Smooth muscle cell (in vitro differentiated cells): Measurements from ENCODE around the gene FRMD4B. TPM values are rescaled to one million over a fixed set of nuclear protein-coding genes. Genes with fewer than 3 reads are reported as not detected.

ENCODE experiments used
- DNase-seq: peaks from one replicate; lab custom pipeline; 2025; ENCODE audit not compliant: unreplicated experiment; lab: John Stamatoyannopoulos, UW
- H2AFZ ChIP-seq: fragments of 200-600 bp; sonication (generic); 2 replicates; pipeline ENCODE4 v1.6.0; 2016; ENCODE audit warnings: antibody characterized with exemption, low read depth, mild to moderate bottlenecking
- H3F3A ChIP-seq: fragments of 200-600 bp; sonication (generic); 2 replicates; pipeline ENCODE4 v1.6.0; 2017; ENCODE audit warnings: antibody characterized with exemption, low read depth
- H3K27ac ChIP-seq: fragments of 200-600 bp; sonication (generic); 2 replicates; pipeline ENCODE4 v1.5.1; 2016; ENCODE audit warnings: low read depth, mild to moderate bottlenecking
- H3K27me3 ChIP-seq: fragments of 200-600 bp; sonication (generic); 2 replicates; pipeline ENCODE4 v1.6.1; 2016; ENCODE audit warnings: low read depth, mild to moderate bottlenecking
- H3K36me3 ChIP-seq: fragments of 200-600 bp; sonication (generic); 2 replicates; pipeline ENCODE4 v1.5.1; 2016; ENCODE audit warnings: low read depth
- H3K4me1 ChIP-seq: fragments of 200-600 bp; sonication (generic); 2 replicates; pipeline ENCODE4 v1.5.1; 2016; ENCODE audit warnings: low read depth
- H3K4me2 ChIP-seq: fragments of 200-600 bp; sonication (generic); 2 replicates; pipeline ENCODE4 v1.6.0; 2016; ENCODE audit warnings: mild to moderate bottlenecking
- H3K4me3 ChIP-seq: fragments of 200-600 bp; sonication (generic); 2 replicates; pipeline ENCODE4 v1.5.1; 2016; ENCODE audit warnings: mild to moderate bottlenecking
- H3K79me2 ChIP-seq: fragments of 200-600 bp; sonication (generic); 2 replicates; pipeline ENCODE4 v1.6.0; 2016; ENCODE audit warnings: low read depth, mild to moderate bottlenecking
- H3K9ac ChIP-seq: fragments of 200-600 bp; sonication (generic); 2 replicates; pipeline ENCODE4 v1.6.0; 2016; ENCODE audit warnings: low read depth
- H3K9me3 ChIP-seq: fragments of 200-600 bp; sonication (generic); replicated peaks from 2 replicates; pipeline ENCODE4 v1.5.1; 2016; ENCODE audit warnings: low read depth
- H4K20me1 ChIP-seq: fragments of 200-600 bp; sonication (generic); 2 replicates; pipeline ENCODE4 v1.6.0; 2016; ENCODE audit warnings: low read depth
- CTCF ChIP-seq: fragments of 200-600 bp; sonication (generic); IDR thresholded peaks from 2 replicates; pipeline ENCODE4 v1.5.1; 2017; ENCODE audit warnings: borderline replicate concordance, mild to moderate bottlenecking, antibody characterized with exemption; ENCODE audit not compliant: insufficient read depth, poor library complexity, severe bottlenecking
- WGBS: methylation state at CpG from one replicate; pipeline ENCODE4 v1.1.7; 2016; ENCODE audit warnings: low lambda C conversion rate; 5-methylcytosine and 5-hydroxymethylcytosine counted together
- polyA plus RNA-seq: library from polyadenylated mRNA; unstranded; fragments of >200 nt; fragmentation: Nextera tagmentation; extraction: Ambion mirVana; gene quantifications from 2 replicates; pipeline ENCODE4 v1.2.1, GENCODE V29; 2016
- total RNA-seq: library from RNA; depleted of rRNA; stranded (reverse); fragments of >200 nt; gene quantifications from 2 replicates; pipeline ENCODE4 v1.2.3, GENCODE V29; 2014

The FRMD4B gene
- total and polyA plus RNA-seq, 2 experiments from 2014 or later = 3.7 to 24.3 TPM

GRCh38 chr3:69174871-69175737, 210.8 kb downstream of the FRMD4B start:
- H3K36me3 ChIP-seq = no peaks in the 10 kb centered on the region
- no peak for TF ChIP-seq CTCF
- H3F3A ChIP-seq = no peaks in the 10 kb centered on the region
- H3K9ac ChIP-seq = no peak overlapping the region
- H3K4me1 ChIP-seq = no peaks in the 10 kb centered on the region
- H3K27ac ChIP-seq = peak overlapping the region; percentile 48
- H3K79me2 ChIP-seq = no peaks in the 10 kb centered on the region
- H4K20me1 ChIP-seq = no peaks in the 10 kb centered on the region
- H3K27me3 ChIP-seq = no peaks in the 10 kb centered on the region
- H3K4me3 ChIP-seq = no peak overlapping the region
- DNase-seq = no peak
- H3K9me3 ChIP-seq = no peaks in the 10 kb centered on the region
- WGBS = 66% methylated on average over 4 of the region's 4 CpGs
- peak overlapping the region; percentile 57 for H2AFZ ChIP-seq
- H3K4me2 ChIP-seq = peak overlapping the region; percentile 51

GRCh38 chr3:69174445-69174844, 211.4 kb downstream of the FRMD4B start:
- H3K79me2 ChIP-seq = no peaks in the 10 kb centered on the region
- no peak overlapping the region for H3K9ac ChIP-seq
- H3K27ac ChIP-seq = peak overlapping the region; percentile 48
- no peaks in the 10 kb centered on the region for H3K4me1 ChIP-seq
- no peak for DNase-seq
- peak overlapping the region; percentile 57 for H2AFZ ChIP-seq
- H4K20me1 ChIP-seq = no peaks in the 10 kb centered on the region
- H3K4me3 ChIP-seq = no peak overlapping the region
- no peaks in the 10 kb centered on the region for H3F3A ChIP-seq
- TF ChIP-seq CTCF = no peak
- H3K9me3 ChIP-seq = no peaks in the 10 kb centered on the region
- WGBS = 83% methylated on average over 2 of the region's 2 CpGs
- no peaks in the 10 kb centered on the region for H3K27me3 ChIP-seq
- H3K4me2 ChIP-seq = peak overlapping the region; percentile 51
- H3K36me3 ChIP-seq = no peaks in the 10 kb centered on the region

- Histone ChIP-seq H3K9ac (no peak overlapping the region), H3F3A (no peaks in the 10 kb centered on the region), H3K36me3 (no peaks in the 10 kb centered on the region), H3K9me3 (no peaks in the 10 kb centered on the region), H4K20me1 (no peaks in the 10 kb centered on the region), H3K27me3 (no peaks in the 10 kb centered on the region), H3K4me3 (no peak overlapping the region), H3K79me2 (no peaks in the 10 kb centered on the region), H3K4me2 (no peak overlapping the region), H2AFZ (no peak overlapping the region), H3K4me1 (no peaks in the 10 kb centered on the region), H3K27ac (no peak overlapping the region)
- TF ChIP-seq CTCF = no peak
- no peak for DNase-seq
- 64% methylated on average over 1 of the region's 1 CpG for WGBS
Measured at GRCh38 chr3:69172058-69172457, 213.8 kb downstream of the FRMD4B start.

- H3K27me3 ChIP-seq = no peaks in the 10 kb centered on the region
- no peak overlapping the region for H3K27ac ChIP-seq
- H3F3A ChIP-seq = no peaks in the 10 kb centered on the region
- DNase-seq = no peak
- H3K4me3 ChIP-seq = no peak overlapping the region
- H3K4me1 ChIP-seq = no peaks in the 10 kb centered on the region
- 96% methylated on average over 1 of the region's 1 CpG for WGBS
- no peaks in the 10 kb centered on the region for H3K79me2 ChIP-seq
- no peaks in the 10 kb centered on the region for H3K36me3 ChIP-seq
- H4K20me1 ChIP-seq = no peaks in the 10 kb centered on the region
- no peak overlapping the region for H3K4me2 ChIP-seq
- no peak overlapping the region for H3K9ac ChIP-seq
- no peak overlapping the region for H2AFZ ChIP-seq
- no peak for TF ChIP-seq CTCF
- H3K9me3 ChIP-seq = no peaks in the 10 kb centered on the region
Measured at GRCh38 chr3:69166446-69166845, 219.4 kb downstream of the FRMD4B start.
